Stimulated activated CD4-positive, alpha-beta T cell treated with anti-CD3 and anti-CD28 coated beads, Interleukin-12 subunit alpha, Interleukin-12 subunit beta, amount 100 ng/mL, for 24 hours (primary cell): ENCODE data around the gene PIBF1.
"Not testable (repeated sequence)": the region's sequence is repeated elsewhere in the genome, so short reads cannot be mapped to it uniquely, and the experiment has no call there.

ENCODE experiments used
- DNase-seq, 2 experiments: peaks; one replicate each; pipeline ENCODE4 v3.0.0-alpha.2; 2020; ENCODE audit warnings: low read depth in 2 of 2

PIBF1 gene

DNA sequence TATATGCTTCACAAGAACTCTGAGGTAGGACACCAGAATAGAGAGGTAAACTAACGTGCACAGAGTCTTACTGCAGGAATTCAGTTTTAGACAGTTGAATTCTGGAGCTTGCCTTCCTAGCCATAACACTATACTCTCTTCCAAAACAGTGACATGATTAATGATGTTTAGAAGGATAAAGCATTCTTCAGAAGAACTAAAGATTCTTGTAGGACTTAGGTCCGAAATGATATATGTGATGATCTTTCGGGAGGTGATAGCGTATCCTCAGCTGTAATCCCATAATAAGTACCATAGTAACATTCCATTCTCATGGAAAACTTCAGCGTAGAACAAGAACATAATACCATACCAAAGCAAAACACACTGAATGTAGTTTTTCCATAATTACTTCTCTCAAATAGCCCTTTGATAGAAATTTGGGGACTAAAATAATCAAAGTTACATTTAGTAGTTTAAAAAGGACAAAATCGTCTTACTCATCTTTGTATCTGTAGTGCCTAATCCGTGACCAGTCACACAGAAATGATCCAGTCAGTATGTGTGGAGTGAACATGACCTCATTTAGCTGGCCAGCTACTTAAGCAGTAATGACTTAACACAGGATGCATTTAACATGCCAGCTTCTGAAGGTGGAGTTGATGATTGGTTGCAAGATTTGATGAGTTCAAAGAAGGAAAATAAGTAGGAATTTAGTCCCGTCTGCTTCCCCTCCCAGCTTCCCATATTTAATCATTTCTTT is 38.4 kb downstream of the PIBF1 start:
- DNase-seq = no peak

DNA sequence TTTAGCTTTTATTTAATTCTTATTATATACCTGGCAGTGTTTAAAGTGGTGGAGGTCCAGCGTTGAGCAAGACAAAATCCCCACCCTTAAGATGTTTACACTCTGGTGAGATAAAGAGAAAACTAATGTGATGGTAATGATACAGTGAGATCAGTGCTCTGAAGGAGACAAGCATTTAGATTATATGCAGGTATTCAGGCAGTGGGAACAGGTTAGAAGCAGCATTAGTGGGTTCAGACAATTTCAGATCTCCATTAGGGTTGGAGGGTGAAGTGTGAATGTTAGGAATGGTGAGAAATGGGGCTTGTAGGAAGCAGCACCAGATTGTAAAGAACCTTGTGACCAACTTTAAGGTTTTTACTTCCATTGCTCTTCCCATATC is 39.0 kb downstream of the PIBF1 start:
- DNase-seq = no peak

DNA sequence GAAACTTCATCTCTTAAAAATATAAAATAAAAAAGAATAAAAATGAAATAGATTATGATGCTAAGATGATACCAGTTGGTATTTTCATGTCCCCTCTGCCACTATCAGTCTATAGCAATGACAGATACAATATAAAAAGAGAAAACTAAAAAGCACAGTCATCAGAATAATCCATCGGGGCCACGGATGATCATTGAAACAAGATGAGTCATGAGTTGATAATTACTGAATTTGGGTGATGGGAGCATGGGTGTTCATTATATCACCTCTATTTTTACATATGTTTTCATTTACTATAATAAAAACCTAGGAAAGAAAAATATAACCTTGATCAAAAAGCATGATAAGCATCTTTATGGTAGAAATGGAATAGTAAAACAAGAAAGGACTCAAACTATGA is 41.1 kb downstream of the PIBF1 start:
- DNase-seq = no peak

DNA sequence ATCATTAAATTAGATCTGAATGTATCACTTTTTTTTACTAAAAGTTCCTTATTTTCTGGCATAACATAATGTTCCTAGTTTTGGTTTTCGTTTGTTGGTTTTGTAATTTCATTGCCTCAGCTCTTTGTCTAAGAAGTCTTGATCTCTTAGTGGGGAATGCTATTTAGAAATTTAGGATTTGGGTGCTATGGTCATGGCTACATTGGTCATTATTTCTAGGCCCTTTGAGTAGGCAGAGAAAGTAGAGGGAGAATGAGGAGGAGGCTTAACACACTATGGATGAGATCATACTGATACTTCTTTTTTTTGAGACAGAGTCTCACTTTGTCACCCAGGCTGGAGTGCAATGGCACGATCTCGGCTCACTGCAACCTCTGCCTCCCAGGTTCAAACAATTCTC is 41.8 kb downstream of the PIBF1 start:
- DNase-seq = no peak

DNA sequence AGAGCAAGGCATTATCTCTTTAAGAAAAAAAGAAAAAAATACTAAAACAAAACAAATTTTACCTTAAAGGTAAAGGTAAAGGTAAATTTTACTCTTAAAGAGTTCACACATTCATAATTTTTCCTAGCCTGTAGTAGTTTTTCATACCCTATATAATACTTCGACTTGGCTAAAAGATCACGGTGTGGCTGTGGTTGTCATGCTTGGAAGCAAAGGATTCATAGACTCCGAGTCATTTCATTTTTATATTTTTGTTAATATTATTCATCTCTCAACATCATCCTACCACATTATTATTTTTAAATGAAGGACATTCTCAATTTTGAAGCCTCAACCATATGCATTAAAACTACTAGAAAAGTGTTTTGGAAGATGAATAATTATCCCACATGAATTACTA is 52.7 kb downstream of the PIBF1 start:
- DNase-seq = no peak

DNA sequence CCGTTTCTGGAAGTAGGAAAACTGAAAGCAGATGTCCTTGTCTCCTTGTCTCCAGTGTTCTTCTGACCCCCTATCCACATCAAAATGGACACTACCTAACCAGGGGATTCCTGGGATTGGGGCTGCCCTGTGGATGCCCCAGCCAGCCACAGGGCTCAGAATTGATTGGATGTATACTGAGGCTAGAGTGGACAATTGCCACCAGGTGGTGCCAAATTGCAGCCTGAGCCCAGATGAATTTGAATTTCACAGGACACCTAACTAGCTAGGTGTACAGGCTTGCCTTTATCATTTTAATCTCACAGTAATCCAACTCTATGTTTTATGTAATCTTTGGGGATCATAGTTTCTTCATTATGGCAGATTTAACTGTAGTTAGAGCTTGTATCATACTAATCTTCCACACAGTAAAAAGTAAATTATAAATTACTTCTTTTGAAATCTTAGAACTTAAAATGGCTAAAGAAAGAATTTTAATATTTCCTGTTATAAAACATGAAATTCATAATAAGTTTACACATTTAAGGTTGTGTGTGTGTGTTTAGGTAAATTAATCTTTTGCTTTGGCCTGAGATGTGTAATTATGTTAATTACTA is 58.0 kb downstream of the PIBF1 start:
- peak in 1 of 2 experiments; percentile 11 for DNase-seq

DNA sequence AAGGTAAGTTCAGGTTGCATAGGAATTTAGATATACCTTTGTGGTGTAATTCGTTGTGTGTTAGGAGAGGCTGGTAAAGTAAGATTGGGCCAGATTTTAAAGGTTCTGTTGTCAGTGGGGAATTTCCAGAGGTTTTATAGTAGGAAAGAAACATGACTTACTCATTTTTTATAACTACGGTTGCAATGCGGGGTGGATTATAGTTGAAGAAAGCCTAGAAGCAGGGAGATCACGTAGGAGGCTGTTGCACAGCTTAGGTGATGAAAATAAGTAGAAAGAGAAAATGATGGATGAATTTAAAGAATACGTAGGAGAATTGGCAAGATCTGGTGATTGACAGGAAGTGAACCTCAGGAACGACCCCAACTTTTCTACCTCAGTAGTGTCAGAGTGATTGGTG is 61.1 kb downstream of the PIBF1 start:
- no peak for DNase-seq

DNA sequence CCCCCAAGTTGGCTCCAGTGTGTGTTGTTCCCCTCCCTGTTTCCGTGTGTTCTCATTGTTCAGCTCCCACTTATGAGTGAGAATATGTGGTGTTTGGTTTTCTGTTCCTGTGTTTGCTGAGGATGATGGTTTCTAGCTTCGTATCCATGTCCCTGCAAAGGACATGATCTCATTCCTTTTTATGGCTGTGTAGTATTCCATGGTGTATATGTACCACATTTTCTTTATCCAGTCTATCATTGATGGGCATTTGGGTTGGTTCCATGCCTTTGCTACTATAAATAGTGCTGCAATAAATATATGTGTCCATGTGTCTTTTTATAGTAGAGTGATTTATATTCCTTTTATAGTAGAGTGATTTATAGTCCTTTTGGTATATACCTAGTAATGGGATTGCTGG is 63.2 kb downstream of the PIBF1 start:
- DNase-seq = not testable (repeated sequence)

DNA sequence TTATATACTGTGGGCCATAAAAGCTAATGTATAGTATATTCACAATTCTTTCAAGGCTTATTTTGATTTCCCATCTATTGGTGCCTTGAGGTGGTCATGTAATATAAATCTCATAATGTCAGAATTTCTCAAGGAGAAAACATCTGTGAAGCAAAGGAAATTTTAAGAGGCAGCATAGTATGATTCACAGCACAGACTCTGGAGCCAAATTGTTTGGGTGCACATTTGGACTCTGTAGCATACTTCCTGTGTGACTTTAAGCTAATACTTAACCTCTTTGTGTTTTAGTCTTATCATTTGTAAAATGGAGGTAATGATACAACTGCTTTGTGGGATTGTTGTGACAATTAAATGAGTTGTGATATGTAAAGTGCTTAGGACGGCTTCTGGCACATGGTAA is 67.6 kb downstream of the PIBF1 start:
- DNase-seq = no peak

DNA sequence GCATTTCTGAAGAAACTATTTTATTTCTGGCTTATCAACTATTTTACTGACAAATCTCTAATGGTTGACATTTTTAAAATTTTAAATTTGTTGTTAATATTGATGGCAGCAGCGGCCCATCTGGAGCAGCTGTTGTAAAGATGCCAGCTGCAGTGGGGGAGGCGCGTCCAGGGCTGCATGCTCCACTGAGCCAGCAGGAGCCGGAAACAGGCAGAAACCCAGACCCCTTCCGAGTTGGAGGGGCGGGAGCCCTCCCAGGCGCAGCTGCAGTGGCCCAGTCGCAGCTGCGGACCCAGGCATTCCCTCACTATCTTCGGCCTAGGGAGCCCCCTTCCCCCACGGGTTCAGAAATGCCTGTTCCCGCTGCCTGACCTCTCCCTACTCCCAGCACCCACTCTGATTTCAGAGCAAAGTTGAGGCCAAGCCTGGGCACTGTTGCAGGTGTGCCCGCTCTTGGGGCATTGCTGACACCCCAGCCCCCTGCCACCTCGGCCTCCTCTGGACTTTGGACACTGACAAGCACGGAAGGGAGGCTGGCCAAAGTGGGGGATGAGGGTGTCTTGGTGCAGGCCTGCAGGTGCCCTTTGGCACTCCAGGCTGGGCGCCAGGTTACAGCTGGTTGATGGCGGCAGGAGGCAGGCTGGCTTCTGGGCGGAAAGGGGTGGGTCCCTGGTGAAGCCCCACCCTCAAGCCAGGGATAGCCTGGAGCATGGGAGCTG is 69.2 kb downstream of the PIBF1 start:
- no peak for DNase-seq

DNA sequence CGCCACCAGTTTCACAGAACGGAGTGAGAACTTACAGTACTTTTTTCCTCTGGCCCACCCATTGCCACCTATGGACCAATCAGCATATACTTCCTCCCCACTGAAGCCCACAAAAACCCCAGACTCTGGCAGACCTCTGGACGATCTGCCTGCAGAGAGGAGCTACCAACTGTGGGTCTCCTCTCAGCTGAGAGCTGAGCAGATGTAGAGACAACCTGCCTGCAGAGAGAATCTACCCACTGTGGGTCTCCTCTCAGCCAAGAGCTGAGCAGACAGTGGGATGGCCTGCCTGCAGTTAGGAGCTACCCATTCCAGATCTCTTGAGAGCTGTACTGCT is 69.7 kb downstream of the PIBF1 start:
- no peak for DNase-seq

DNA sequence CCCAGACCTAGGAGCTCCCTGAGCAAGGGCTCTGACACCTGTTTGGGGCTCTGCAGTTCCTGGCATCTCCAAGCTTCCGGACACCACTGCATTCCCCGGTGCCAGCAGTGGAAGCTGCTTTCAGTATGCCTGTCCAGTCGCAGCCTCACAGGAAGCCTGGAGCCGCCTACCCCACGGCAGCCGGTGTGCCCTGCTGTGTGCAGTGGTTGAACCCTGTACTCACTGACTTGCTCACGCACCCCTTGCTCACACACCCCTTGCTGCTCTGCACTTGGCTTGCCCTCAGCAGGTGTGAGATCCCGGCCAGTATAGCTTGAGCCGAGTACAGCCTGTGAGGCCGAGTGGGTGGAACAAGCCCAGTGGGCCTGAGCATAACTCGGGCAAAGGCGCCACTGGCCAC is 70.3 kb downstream of the PIBF1 start:
- DNase-seq = no peak

DNA sequence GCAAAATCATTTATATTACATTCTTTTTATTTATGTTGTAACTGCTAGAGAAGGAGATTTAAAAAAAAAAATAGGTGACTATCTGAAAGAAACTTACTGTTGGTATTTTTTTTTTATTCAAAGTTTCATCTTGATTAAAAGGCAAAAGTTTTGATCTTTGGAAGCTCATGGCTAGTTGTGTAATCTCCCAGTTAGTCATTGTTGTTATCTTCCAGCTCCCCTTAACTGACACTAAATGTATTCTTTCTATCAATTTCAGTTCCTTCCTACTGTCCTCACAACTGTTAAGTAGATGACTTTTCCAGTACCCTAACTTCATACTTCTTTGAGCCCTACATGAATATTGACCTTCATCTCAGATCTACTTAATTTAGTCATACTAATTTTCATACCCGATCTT is 71.1 kb downstream of the PIBF1 start:
- no peak for DNase-seq

DNA sequence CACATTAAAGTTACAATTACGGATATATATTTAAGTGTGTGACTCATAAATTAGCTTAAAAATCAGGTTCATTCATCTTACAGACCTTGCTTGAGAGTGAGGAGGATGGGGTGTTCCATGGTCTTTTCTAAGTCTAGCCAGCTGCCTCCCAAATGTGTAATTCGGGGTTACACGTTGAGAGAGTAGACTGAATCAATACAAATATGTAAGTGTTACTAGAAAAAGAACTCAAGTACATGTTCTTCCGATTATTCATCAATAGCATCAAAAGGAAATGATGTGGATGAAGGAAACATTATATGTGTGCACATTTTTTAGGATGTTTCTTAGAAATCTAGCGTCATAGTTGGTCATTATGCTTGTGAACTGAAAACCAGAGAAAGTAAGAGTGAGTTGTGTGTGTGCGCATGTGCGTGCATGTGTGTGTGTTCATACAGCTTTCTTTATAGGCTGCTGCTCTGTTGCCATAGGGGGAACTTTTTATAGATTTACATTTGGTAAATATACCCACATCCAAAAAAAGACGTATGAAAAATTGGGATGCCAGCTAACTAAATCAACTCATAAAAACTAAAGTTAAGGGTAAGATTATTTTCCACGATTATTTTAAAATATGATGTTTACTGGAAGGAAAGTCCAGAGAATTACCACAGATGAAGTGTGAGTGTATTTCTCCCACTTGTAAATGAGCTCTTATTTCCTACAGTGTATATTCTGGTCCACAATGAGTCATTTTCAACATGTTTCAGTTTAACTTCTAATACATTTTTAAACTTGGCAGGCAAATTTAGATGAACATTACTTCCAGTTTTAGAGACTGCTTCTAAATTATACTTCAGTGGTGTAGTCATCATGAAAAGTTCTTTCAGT is 82.4 kb downstream of the PIBF1 start:
- DNase-seq = no peak

DNA sequence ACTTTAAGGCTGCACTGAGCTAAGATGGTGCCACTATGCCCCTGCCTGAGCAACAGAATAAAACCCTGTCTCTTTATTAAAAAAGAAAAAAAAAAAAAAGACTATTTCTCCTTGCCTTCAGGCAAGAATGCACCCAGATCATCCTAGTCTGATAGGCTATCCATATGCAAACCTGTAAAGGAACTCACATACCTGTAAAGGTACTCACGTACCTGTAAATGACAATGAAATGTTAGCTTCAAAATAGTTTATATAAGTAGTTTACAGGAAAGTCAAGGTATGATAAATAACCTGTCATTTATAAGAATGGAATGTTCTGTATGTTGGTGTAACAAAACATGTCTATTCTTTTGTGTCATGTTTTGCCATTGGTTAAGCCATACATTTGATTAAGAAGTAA is 86.3 kb downstream of the PIBF1 start:
- no peak for DNase-seq

DNA sequence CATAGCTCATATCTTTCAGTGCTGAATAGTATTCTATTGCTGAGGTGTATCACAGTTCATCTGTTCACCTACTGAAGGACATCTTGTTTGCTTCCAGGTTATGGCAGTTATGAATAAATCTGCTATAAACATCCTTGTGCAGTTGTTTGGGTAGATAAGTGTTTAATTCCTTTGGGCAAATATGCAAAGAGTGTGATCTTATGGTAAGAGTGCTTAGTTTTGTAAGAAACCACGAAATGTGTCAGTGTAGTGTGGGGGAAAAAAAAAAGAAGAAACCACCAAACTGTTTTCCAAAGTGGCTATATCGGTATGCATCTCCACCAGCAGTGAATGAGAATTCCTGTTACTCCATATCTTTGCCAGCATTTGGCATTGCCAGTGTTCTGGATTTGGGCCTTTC is 93.3 kb downstream of the PIBF1 start:
- DNase-seq = no peak

DNA sequence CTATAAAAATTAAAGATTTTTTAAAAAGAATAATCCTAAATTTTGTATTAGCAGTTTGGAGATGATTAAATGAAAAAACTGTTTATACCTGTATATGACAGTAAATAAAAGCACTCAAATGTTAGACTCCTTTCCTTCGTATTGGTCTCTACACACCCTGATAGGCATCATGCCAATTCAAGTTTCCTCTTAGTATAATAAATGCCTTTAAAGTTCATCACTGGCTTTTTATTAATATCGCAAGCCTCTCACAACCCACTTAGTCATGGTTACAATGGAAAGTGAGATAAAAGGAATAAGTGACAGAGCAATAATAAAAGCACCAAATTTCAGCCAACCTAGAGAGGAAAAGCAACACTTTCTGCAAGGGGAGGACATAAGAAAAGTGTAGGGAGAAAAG is 102.2 kb downstream of the PIBF1 start:
- DNase-seq = no peak

DNA sequence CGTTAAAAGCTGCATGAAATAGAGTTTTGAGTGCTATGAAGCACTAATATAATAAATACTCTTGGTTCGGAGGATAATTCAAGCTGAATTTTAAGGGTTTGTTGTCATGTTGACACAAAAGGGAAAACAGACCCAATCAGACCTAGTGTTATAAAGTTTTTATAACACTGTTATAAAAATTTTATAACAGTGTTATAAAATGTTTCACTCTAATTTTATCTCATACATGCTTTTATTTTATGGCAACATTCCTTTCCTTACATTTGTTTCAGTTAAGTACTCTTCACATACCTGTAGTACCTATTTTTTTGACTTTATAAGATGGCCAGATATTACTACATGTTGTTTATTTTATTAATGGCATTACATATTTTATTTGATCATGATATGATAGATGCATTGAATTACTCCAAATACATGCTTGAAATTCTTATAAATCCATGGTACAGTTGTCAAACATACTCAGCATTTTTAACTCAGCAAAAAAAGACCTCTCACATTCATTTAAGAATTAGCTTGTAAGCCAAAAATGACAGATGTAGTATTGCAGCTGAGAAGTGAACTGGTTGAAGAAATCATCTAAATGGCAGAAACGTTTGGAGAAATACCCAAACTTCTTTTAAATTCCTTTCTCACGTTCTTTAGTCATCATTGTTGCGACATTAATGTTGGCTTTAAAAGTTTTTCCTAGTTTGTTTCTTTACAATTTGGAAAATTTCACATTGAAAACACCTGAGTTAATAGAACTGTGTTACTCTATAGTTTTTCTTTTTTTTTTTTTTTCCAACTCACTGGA is 104.5 kb downstream of the PIBF1 start:
- no peak for DNase-seq

DNA sequence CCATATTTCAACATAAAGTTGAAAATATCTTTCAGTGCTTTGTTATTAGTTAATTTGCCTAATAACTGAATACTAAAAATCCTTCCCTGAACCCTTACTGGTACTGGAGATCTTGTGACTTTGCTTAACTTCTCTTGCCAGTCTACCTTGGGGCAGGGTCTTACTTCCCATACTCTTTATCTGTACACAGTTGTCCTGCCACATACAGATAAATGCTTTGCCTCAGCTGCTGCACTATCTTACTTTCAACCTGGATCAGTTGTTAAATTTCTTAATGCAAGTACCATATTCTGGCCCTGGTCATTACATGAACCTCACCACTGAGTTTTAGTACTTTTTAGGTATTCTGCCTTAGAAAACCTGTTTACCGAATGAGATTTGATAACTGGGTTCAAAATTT is 107.6 kb downstream of the PIBF1 start:
- no peak for DNase-seq

DNA sequence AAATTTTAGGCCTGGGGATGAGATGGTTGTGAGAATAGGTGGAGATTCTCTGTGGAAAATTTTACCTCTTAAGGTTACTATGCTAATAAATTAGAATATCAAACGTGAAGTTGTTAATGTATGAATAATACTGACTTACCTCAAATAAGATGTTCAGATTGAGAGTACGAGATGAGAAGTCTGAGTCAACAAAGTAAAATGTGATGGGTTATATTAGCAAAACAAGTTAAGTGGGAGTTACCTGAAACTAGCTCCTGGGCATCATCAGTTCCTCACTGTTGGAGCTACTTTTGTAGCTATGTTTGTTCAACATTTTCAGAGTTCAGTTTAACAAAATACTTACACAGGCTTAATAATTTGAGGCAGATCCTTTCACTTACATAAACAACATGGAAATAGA is 108.6 kb downstream of the PIBF1 start:
- no peak for DNase-seq

DNA sequence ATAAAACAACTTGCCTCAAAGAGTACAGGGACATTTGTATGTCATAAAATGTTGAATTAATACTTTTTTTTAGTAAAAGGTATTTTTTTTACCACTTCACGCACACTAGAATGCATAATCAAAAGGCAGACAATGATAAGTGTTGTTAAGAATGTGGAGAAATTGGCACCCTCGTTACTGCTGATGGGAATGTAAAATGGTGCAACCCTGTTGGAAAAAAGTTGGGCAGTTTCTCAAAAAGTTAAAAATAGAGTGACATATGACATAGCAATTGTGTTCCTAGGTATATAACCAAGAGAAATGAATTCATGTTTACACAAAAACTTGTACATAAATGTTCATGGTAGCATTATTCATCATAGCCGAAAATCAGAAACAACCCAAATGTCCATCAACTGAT is 109.5 kb downstream of the PIBF1 start:
- no peak for DNase-seq

DNA sequence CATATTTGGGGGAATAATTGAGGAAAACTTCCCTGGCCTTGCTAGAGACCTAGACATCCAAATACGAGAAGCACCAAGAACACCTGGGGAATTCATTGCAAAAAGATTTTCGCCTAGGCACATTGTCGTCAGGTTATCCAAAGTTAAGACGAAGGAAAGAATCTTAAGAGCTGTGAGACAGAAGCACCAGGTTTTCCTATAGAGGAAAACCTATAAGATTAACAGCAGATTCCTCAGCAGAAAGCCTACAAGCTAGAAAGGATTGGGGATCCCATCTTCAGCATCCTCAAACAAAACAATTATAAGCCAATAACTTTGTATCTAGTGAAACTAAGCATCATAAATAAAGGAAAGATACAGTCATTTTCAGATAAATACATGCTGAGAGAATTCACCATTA is 114.9 kb downstream of the PIBF1 start:
- DNase-seq = no peak
